HG03457 (cell line): ENCODE measurements around the gene CLCN7.
"Not testable (repeated sequence)": the region's sequence is repeated elsewhere in the genome, so short reads cannot be mapped to it uniquely, and the experiment has no call there.

Experiments
- ATAC-seq: cut with Tn5 transposase; IDR thresholded peaks from one replicate; pipeline ENCODE4 v1.9.1; 2021; ENCODE audit warnings: moderate number of reproducible peaks; ENCODE audit not compliant: unreplicated experiment

CLCN7 gene

GRCh38 chr16:1487395-1488053 is 12.7 kb upstream of the CLCN7 start:
- no peak for ATAC-seq

- no peak for ATAC-seq
Observed at GRCh38 chr16:1486551-1487390, 11.9 kb upstream of the CLCN7 start.

- ATAC-seq, result no peak
Observed at GRCh38 chr16:1485847-1486496, 11.1 kb upstream of the CLCN7 start.

- no peak for ATAC-seq
Observed at GRCh38 chr16:1481906-1482835, 7.3 kb upstream of the CLCN7 start.

- ATAC-seq, result not testable (repeated sequence)
Observed at GRCh38 chr16:1478937-1479336, 4.1 kb upstream of the CLCN7 start.

GRCh38 chr16:1477033-1477432 is 2.2 kb upstream of the CLCN7 start:
- no peak for ATAC-seq

GRCh38 chr16:1475552-1476114 is 805 bp upstream of the CLCN7 start:
- ATAC-seq, result no peak

- ATAC-seq, result peak; percentile 22
Observed at GRCh38 chr16:1474082-1474795, 589 bp downstream of the CLCN7 start.

GRCh38 chr16:1472974-1473373 is 1.9 kb downstream of the CLCN7 start:
- ATAC-seq, result no peak

- ATAC-seq, result no peak
Observed at GRCh38 chr16:1471569-1472194, 3.1 kb downstream of the CLCN7 start.

GRCh38 chr16:1470481-1471251 is 4.2 kb downstream of the CLCN7 start:
- ATAC-seq, result no peak

- no peak for ATAC-seq
Observed at GRCh38 chr16:1469693-1470201, 5.1 kb downstream of the CLCN7 start.

- not testable (repeated sequence) for ATAC-seq
Observed at GRCh38 chr16:1469141-1469540, 5.7 kb downstream of the CLCN7 start.

- no peak for ATAC-seq
Observed at GRCh38 chr16:1468426-1468810, 6.4 kb downstream of the CLCN7 start.

GRCh38 chr16:1466968-1467521 is 7.8 kb downstream of the CLCN7 start:
- ATAC-seq, result no peak

- no peak for ATAC-seq
Observed at GRCh38 chr16:1466054-1466453, 8.8 kb downstream of the CLCN7 start.

- no peak for ATAC-seq
Observed at GRCh38 chr16:1465567-1465915, 9.3 kb downstream of the CLCN7 start.

- ATAC-seq, result no peak
Observed at GRCh38 chr16:1464894-1465566, 9.8 kb downstream of the CLCN7 start.
